Keratinocyte (primary cell): ENCODE results near the gene IER5.

Experiments
- CTCF ChIP-seq, 3 experiments: IDR thresholded peaks in 1 of 3; conservative IDR thresholded peaks in 1 of 3; optimal IDR thresholded peaks in 1 of 3; 2 replicates in 2 of 3; 3 replicates in 1 of 3; pipeline versions ENCODE3 to v1.5.1; 2011; ENCODE audit warnings: low read length in 3 of 3, mild to moderate bottlenecking in 3 of 3, moderate library complexity in 2 of 3, control low read depth in 1 of 3, inconsistent platforms in 1 of 3; ENCODE audit not compliant: insufficient read depth in 2 of 3; ENCODE audit errors: extremely low read depth in 1 of 3
- EZH2 ChIP-seq: IDR thresholded peaks from one replicate; pipeline ENCODE4 v1.6.1; 2012; ENCODE audit warnings: inconsistent platforms, mild to moderate bottlenecking, low read length, moderate library complexity

GRCh38 chr1:181040284-181040865 lies 48.1 kb upstream of the IER5 start:
- TF ChIP-seq CTCF (optimal IDR thresholded peaks at IDR 0.05 in 1 of 3, IDR thresholded peaks at IDR 0.05 in 1 of 3, conservative IDR thresholded peaks at IDR 0.05 in 1 of 3; ENCODE audit: extremely low read depth in 1 of 3, insufficient read depth in 2 of 3, low read length in 3 of 3) (no peak), EZH2 (no peak)
